HEK293 (cell line): Measurements from ENCODE around the gene PLA2G3.

Experiments
- CTCF ChIA-PET: fragments of 350-600 bp; formaldehyde crosslinking; extraction: SDS; loops from one replicate; lab custom pipeline; 2021; ENCODE audit warnings: antibody characterized with exemption; lab: Yijun Ruan, JAX
- POLR2A ChIA-PET: fragments of 300-600 bp; formaldehyde crosslinking; extraction: SDS; loops from one replicate; lab custom pipeline; 2020; ENCODE audit warnings: antibody characterized with exemption, inconsistent platforms; lab: Yijun Ruan, JAX
- H3K27ac ChIP-seq: fragments of 200-500 bp; sonication (Bioruptor generic); 2 replicates; pipeline ENCODE4 v1.5.1; 2014; ENCODE audit warnings: low read depth, low read length, control low read depth, inconsistent platforms; ENCODE audit errors: extremely low read depth
- H3K36me3 ChIP-seq, 2 experiments: fragments of 200-500 bp in 1 of 2; sonication (Bioruptor generic) in 1 of 2; 1 replicate in 1 of 2; 2 replicates in 1 of 2; pipeline ENCODE4 v1.5.1; 2014 to 2017; ENCODE audit warnings: inconsistent platforms in 2 of 2, low read length in 2 of 2; ENCODE audit not compliant: control insufficient read depth in 2 of 2, insufficient read depth in 1 of 2
- H3K4me1 ChIP-seq: fragments of 200-500 bp; sonication (Bioruptor generic); 2 replicates; pipeline ENCODE4 v1.5.1; 2014; ENCODE audit warnings: mild to moderate bottlenecking, low read length, inconsistent platforms; ENCODE audit not compliant: control insufficient read depth, insufficient read depth
- H3K4me3 ChIP-seq: 2 replicates; pipeline ENCODE4 v1.5.1; 2011; ENCODE audit warnings: low read depth, mild to moderate bottlenecking, control low read depth, low read length, moderate library complexity
- H3K9me3 ChIP-seq: fragments of 200-500 bp; sonication (Bioruptor generic); 2 replicates; pipeline ENCODE4 v1.5.1; 2014; ENCODE audit warnings: low read depth, low read length, inconsistent platforms; ENCODE audit not compliant: control insufficient read depth, insufficient read depth
- EGR2 ChIP-seq: fragments of 450-650 bp; formaldehyde crosslinking; IDR thresholded peaks from 2 replicates; pipeline ENCODE4 v1.5.1; 2016; ENCODE audit warnings: low read depth, missing biosample characterization, missing genetic modification characterization
- GLIS2 ChIP-seq: fragments of 450-650 bp; formaldehyde crosslinking; IDR thresholded peaks from 2 replicates; pipeline ENCODE4 v1.5.1; 2016; ENCODE audit warnings: missing biosample characterization, missing genetic modification characterization
- HOXC10 ChIP-seq: sonication (generic); formaldehyde crosslinking; IDR thresholded peaks from 2 replicates; pipeline ENCODE4 v1.8.1; 2023; ENCODE audit warnings: mild to moderate bottlenecking, missing genetic modification reagents
- IKZF3 ChIP-seq: fragments of 450-650 bp; IDR thresholded peaks from 2 replicates; pipeline ENCODE4 v1.5.0; 2018; ENCODE audit warnings: missing biosample characterization, mild to moderate bottlenecking, missing genetic modification characterization, moderate library complexity
- KLF1 ChIP-seq: fragments of 450-650 bp; formaldehyde crosslinking; IDR thresholded peaks from 2 replicates; pipeline ENCODE4 v1.5.1; 2016; ENCODE audit warnings: missing biosample characterization, missing genetic modification characterization
- KLF10 ChIP-seq: fragments of 450-650 bp; IDR thresholded peaks from 2 replicates; pipeline ENCODE4 v1.5.1; 2018; ENCODE audit warnings: missing biosample characterization, mild to moderate bottlenecking, missing genetic modification characterization
- KLF8 ChIP-seq: fragments of 450-650 bp; formaldehyde crosslinking; IDR thresholded peaks from 2 replicates; pipeline ENCODE4 v1.5.1; 2016; ENCODE audit warnings: missing biosample characterization, missing genetic modification characterization
- KLF9 ChIP-seq: fragments of 450-650 bp; formaldehyde crosslinking; IDR thresholded peaks from 2 replicates; pipeline ENCODE4 v1.5.1; 2016; ENCODE audit warnings: missing biosample characterization, missing genetic modification characterization, low read depth
- SCRT1 ChIP-seq: fragments of 450-650 bp; formaldehyde crosslinking; IDR thresholded peaks from 2 replicates; pipeline ENCODE4 v1.5.1; 2016; ENCODE audit warnings: missing biosample characterization, missing genetic modification characterization, borderline replicate concordance
- ZBTB48 ChIP-seq: fragments of 450-650 bp; formaldehyde crosslinking; IDR thresholded peaks from 2 replicates; pipeline ENCODE4 v1.5.1; 2016; ENCODE audit warnings: missing biosample characterization, missing genetic modification characterization
- ZFHX2 ChIP-seq: fragments of 450-650 bp; formaldehyde crosslinking; conservative IDR thresholded peaks from 2 replicates; pipeline ENCODE4 v1.5.1; 2016; ENCODE audit warnings: missing biosample characterization, missing genetic modification characterization
- ZFP3 ChIP-seq: fragments of 450-650 bp; formaldehyde crosslinking; IDR thresholded peaks from 2 replicates; pipeline ENCODE4 v1.5.1; 2016; ENCODE audit warnings: low read depth, missing biosample characterization, missing genetic modification characterization
- ZNF10 ChIP-seq: fragments of 450-650 bp; formaldehyde crosslinking; IDR thresholded peaks from 2 replicates; pipeline ENCODE4 v1.5.1; 2017; ENCODE audit warnings: missing biosample characterization, missing genetic modification characterization
- ZNF133 ChIP-seq: fragments of 450-650 bp; formaldehyde crosslinking; IDR thresholded peaks from 2 replicates; pipeline ENCODE4 v1.5.1; 2016; ENCODE audit warnings: missing biosample characterization, missing genetic modification characterization
- ZNF214 ChIP-seq: fragments of 450-650 bp; formaldehyde crosslinking; IDR thresholded peaks from 2 replicates; pipeline ENCODE4 v1.5.1; 2017; ENCODE audit warnings: missing biosample characterization, mild to moderate bottlenecking, missing genetic modification characterization, borderline replicate concordance
- ZNF23 ChIP-seq: fragments of 450-650 bp; formaldehyde crosslinking; IDR thresholded peaks from 2 replicates; pipeline ENCODE4 v1.5.1; 2016; ENCODE audit warnings: missing biosample characterization, missing genetic modification characterization, borderline replicate concordance
- ZNF335 ChIP-seq: fragments of 450-650 bp; formaldehyde crosslinking; conservative IDR thresholded peaks from 2 replicates; pipeline ENCODE4 v1.5.1; 2016; ENCODE audit warnings: missing biosample characterization, missing genetic modification characterization
- ZNF558 ChIP-seq: fragments of 450-650 bp; formaldehyde crosslinking; IDR thresholded peaks from 2 replicates; pipeline ENCODE4 v1.5.1; 2016; ENCODE audit warnings: missing biosample characterization, missing genetic modification characterization
- ZNF654 ChIP-seq: fragments of 450-650 bp; formaldehyde crosslinking; IDR thresholded peaks from 2 replicates; pipeline ENCODE4 v1.5.1; 2016; ENCODE audit warnings: low read depth, missing biosample characterization, missing genetic modification characterization
- ZNF768 ChIP-seq: fragments of 450-650 bp; formaldehyde crosslinking; IDR thresholded peaks from 2 replicates; pipeline ENCODE4 v1.5.1; 2018; ENCODE audit warnings: missing biosample characterization, mild to moderate bottlenecking, missing genetic modification characterization
- TF ChIP-seq, protein P1 (sequence below): fragments of 450-650 bp; formaldehyde crosslinking; IDR thresholded peaks from 2 replicates; pipeline ENCODE4 v1.5.1; 2016; ENCODE audit warnings: missing biosample characterization, missing genetic modification characterization

PLA2G3 gene

DNA sequence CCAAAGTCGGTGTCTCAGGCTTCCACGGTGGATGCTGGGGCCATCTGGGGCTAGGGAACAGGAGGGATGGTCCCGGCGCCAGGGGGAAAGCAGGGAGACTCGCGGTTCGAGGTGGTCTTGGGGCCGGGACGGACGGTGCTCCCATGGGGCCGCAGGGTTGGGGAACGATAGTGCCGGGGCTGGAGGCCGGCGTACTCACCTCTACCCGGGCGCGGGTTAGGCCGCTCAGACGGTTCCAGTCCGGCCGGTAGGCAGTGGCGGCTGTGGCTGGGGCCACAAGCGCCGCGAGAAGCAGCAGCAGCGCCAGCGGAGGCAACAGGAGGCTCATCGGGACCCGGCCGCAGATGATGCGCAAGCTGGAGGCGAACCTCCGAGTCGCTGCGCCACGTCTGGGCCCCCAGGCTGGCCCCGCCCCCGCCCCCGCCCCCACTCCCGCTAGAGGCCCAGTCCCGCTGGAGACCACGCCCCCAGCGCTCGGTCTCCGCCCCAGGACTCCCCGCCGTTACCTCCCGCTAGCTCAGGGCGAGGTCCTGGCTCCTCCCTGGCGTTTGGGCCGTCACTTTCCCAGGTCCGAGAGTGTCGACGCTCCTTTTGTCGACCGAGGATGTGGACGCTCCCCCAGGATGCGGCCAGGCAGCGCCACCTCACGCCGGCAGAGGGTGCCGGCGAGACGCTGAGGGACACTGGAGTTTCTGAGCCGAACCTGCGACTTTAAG, 33.0 kb downstream of the PLA2G3 start, which contains the start of gene SELENOM (continued):
- TF ChIP-seq, protein P1, sequence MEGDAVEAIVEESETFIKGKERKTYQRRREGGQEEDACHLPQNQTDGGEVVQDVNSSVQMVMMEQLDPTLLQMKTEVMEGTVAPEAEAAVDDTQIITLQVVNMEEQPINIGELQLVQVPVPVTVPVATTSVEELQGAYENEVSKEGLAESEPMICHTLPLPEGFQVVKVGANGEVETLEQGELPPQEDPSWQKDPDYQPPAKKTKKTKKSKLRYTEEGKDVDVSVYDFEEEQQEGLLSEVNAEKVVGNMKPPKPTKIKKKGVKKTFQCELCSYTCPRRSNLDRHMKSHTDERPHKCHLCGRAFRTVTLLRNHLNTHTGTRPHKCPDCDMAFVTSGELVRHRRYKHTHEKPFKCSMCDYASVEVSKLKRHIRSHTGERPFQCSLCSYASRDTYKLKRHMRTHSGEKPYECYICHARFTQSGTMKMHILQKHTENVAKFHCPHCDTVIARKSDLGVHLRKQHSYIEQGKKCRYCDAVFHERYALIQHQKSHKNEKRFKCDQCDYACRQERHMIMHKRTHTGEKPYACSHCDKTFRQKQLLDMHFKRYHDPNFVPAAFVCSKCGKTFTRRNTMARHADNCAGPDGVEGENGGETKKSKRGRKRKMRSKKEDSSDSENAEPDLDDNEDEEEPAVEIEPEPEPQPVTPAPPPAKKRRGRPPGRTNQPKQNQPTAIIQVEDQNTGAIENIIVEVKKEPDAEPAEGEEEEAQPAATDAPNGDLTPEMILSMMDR: peak; percentile 95
- TF ChIP-seq ZNF558 (peak; percentile 15; the same call in 1 of the 2 replicates), KLF1 (tag by site-specific recombination) (peak; percentile 81), ZNF335 (tag by site-specific recombination) (peak; percentile 56), KLF9 (peak; percentile 82)

DNA sequence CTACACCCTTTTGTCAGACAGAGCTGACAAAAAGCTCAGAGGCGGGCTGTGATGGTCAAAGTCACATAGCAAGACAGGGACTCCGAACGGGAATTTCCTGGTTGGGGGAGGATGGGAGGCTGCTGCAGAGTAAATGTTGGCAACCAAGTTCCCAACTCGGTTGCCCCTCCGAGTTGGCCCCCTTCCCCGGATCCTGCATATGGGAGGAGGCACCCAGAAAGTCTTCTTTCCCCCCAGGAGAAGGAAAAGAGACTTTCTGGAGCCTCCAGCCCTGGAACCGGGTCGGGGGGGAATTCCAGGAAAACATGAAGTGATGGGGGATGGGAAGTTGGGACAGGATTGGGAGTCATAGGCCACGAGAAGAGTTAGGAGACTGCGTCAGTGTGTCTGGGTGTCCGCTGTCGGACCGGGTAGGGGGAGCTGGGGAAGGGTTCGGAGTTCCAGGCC, 33.6 kb downstream of the PLA2G3 start:
- POLR2A ChIA-PET: interaction anchor here (1.1 to 1.9 kb wide), 6 partner anchors 11 to 137 kb away, joined by 3 to 15 read pairs (median 6); partner anchors contain the start of genes MORC2, RNF185, SMTN and TUG1
- H3K9me3 ChIP-seq: no peaks in the 10 kb centered on the region
- H3K4me3 ChIP-seq: peak overlapping the region; percentile 39
- peaks cover 0 to 23% of the 10 kb centered on the region in 2 experiments; a peak in 1 of 3 replicates for H3K36me3 ChIP-seq
- H3K4me1 ChIP-seq: peaks cover 4% of the 10 kb centered on the region; the same call in 1 of the 2 replicates
- TF ChIP-seq IKZF3 (tag by site-specific recombination) (peak; percentile 61; the same call in 1 of the 2 replicates), ZNF654 (no peak)
- CTCF ChIA-PET: interaction anchor here (0.7 to 2.9 kb wide), 10 partner anchors 11 to 170 kb away, joined by 3 to 22 read pairs (median 4); partner anchors contain the start of gene INPP5J
- H3K27ac ChIP-seq: no peak overlapping the region

DNA sequence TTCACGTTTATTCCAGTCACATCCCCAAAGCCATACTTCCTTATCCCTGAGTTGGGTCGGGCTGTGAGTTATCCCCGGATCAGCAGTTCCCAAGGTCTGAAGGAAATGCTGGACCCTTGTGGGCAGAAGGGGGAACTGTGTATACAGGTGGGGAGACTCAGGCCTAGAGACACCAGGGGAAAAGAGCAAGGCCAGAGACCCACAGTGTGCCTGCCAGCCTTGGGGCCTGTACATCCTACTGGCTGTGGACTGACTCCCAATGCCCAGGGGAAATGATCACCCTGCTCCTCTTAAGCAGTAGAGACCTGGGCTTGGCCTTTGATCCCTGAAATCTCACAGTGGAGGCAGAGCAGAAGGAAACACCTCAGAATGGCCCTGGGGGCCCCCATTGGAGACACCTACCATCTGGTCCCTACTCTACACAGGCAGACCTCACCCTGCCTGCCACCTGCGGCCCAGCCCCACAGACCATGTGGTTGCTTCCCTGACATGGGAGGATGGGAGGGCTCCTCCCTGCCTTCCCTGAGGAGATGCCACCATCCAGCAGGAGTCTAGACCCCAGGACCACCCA, 34.2 kb downstream of the PLA2G3 start:
- no peaks in the 10 kb centered on the region for H3K9me3 ChIP-seq
- ChIA-PET POLR2A (no interaction called here), CTCF (interaction anchor here (2.9 kb wide), 1 partner anchor 10 kb away, joined by 22 read pairs; no protein-coding TSS in a partner anchor)
- H3K4me3 ChIP-seq: no peak overlapping the region
- H3K27ac ChIP-seq: no peak overlapping the region
- H3K4me1 ChIP-seq: peaks cover 4% of the 10 kb centered on the region; the same call in 1 of the 2 replicates
- TF ChIP-seq ZNF23 (tag by site-specific recombination): no peak
- TF ChIP-seq SCRT1: 0 out of 2 replicates have a peak, but pooled peaks have one; percentile 58
- H3K36me3 ChIP-seq: peaks cover 0 to 23% of the 10 kb centered on the region in 2 experiments; a peak in 1 of 3 replicates

DNA sequence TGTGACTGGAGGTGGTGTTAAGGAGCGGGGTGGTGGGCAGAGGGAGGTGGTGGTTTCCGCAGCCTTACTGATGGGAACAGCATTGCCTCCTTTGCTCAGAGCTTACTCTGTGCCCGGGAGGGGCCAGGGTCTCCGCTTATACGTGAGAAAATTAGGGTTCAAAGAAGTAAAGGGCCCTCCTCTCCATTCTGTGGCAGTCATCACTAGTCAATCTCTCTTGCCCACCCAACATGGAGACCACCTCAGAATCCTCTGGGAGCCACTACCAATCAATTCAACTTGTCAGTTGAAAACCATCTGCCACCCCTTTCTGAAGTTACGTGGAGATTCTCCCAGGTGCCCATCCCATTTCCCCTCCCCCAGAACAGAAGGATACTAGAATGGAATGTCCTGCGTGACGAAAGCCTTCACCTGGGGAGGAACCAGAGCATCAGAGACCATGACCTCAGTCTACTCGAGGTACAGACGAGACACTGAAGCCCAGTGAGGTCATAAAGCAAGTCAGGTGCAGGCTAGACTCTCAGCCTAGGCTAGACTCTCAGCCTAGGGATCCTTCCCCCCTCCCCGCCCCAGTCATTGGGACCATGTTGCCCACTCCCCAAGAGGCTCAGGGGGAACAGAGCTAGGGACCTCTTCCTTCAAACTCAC, 34.9 kb downstream of the PLA2G3 start:
- ChIA-PET CTCF (interaction anchor here (0.6 to 2.9 kb wide), 2 partner anchors 9 to 125 kb away, joined by 4 to 22 read pairs; no protein-coding TSS in a partner anchor), POLR2A (no interaction called here)
- Histone ChIP-seq H3K36me3 (peaks cover 0 to 25% of the 10 kb centered on the region in 2 experiments; a peak in 1 of 3 replicates), H3K9me3 (no peaks in the 10 kb centered on the region), H3K4me3 (no peak overlapping the region), H3K27ac (no peak overlapping the region), H3K4me1 (peaks cover 4% of the 10 kb centered on the region; the same call in 1 of the 2 replicates)
- TF ChIP-seq ZNF133 (peak; percentile 66; the same call in 1 of the 2 replicates), GLIS2 (tag by site-specific recombination) (no peak)

DNA sequence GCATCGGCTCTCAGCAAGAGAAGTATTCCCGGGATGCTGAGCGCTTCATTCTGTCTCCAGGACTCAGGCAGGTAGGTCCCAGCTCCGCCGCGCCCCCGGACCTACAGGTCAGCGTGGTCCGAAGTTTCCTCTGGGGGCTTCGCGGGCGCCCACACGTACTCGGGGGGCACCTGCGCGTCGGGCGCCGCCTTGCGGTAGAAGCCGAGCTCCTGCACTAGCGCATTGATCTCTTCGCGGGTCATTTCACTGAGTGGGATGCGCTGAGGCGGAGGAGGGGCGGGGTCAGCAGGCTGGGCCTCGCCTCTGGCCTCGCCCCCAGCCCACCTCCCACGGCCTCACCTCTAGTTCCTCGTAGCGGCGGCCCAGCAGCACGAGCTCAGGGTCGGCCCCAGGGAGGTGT, 35.4 kb downstream of the PLA2G3 start:
- H3K4me3 ChIP-seq: no peak overlapping the region
- no peaks in the 10 kb centered on the region for H3K9me3 ChIP-seq
- H3K4me1 ChIP-seq: peaks cover 4% of the 10 kb centered on the region; the same call in 1 of the 2 replicates
- H3K36me3 ChIP-seq: peaks cover 0 to 28% of the 10 kb centered on the region in 2 experiments; a peak in 1 of 3 replicates
- TF ChIP-seq ZFP3: no peak
- no peak for TF ChIP-seq ZNF10 (tag by site-specific recombination)
- TF ChIP-seq KLF1 (tag by site-specific recombination): peak; percentile 58
- peak; percentile 37; the same call in 1 of the 2 replicates for TF ChIP-seq KLF10 (tag by site-specific recombination)
- peak; percentile 87 for TF ChIP-seq ZFHX2 (tag by site-specific recombination)
- peak; percentile 55; the same call in 1 of the 2 replicates for TF ChIP-seq KLF8
- no peak for TF ChIP-seq ZBTB48 (tag by site-specific recombination)
- no peak for TF ChIP-seq HOXC10 (CRISPR knock-in tag)
- no peak for TF ChIP-seq ZNF768 (tag by site-specific recombination)
- TF ChIP-seq EGR2 (tag by site-specific recombination): peak; percentile 82
- no peak for TF ChIP-seq ZNF214 (tag by site-specific recombination)
- no peak overlapping the region for H3K27ac ChIP-seq
- ChIA-PET POLR2A (no interaction called here), CTCF (interaction anchor here (0.6 kb wide), 1 partner anchor 124 kb away, joined by 4 read pairs; no protein-coding TSS in a partner anchor)
